ENCODE results near the gene RHOH.

Gene RHOH

DNA sequence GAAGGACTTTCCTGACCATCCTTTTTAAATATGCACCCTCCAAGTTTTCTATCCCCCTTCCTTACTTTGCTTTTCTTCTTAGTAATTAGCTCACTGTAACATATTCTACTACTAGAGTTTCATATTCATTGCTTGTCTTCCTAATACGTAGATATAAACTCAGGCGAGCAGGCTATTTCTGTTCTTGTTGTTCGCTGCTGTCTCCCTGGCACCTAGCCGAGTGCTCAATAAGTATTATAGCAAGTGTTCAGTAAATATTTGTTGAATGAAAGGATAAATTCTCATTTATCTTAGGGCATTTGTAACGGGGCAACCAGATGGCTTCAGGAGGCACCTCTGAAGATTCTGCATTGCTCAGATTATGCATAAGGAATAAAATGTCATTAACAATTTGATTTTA, 6.8 kb upstream of the RHOH start:
- no peak for DNase-seq (ENCODE audit: low read depth)

GRCh38 chr4:40190465-40190864, 6.4 kb upstream of the RHOH start:
- DNase-seq (ENCODE audit: low read depth): no peak

DNA sequence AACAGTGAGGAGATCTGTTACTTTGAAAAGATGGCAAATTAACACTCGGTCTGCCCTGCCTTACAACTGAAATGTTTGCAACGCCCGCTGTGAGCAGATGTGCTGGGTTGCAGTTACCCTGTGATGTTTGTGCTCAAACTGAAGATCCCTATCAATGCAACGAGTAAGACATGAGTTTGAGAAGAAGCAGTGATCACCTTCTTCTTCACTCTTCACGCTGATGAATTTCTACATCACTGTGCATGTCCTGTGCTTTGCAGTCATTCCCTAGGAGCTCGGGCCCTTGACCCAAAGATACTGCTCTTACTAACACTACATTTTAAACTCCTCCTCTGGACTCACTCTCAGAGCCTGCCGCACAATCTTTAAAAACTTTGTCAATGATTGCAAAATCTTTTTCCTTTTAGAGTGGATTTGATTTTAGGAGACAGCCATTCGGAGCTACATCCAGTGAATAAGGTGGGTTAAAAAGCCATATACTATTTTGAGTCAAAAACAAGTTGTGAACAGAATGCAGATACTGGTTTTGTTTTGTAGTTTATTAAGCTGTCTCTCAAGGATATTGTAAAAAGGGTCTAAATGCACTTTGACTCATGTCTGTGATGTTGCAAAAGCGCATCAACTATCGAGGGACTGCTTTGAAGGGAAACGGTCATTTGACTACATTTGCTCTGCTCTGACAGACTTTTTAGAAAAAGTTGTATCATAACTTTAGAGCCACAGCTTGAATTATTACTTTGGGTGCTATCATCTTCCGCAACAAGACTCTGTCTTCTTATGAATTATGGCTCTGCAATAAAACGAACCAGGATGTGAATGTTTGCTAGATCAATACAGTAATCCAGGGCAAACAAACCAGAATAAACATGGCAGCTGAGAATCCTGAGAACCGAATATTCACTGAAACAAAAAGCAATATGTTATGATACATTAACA, 5.7 kb upstream of the RHOH start:
- DNase-seq (ENCODE audit: low read depth): no peak

DNA sequence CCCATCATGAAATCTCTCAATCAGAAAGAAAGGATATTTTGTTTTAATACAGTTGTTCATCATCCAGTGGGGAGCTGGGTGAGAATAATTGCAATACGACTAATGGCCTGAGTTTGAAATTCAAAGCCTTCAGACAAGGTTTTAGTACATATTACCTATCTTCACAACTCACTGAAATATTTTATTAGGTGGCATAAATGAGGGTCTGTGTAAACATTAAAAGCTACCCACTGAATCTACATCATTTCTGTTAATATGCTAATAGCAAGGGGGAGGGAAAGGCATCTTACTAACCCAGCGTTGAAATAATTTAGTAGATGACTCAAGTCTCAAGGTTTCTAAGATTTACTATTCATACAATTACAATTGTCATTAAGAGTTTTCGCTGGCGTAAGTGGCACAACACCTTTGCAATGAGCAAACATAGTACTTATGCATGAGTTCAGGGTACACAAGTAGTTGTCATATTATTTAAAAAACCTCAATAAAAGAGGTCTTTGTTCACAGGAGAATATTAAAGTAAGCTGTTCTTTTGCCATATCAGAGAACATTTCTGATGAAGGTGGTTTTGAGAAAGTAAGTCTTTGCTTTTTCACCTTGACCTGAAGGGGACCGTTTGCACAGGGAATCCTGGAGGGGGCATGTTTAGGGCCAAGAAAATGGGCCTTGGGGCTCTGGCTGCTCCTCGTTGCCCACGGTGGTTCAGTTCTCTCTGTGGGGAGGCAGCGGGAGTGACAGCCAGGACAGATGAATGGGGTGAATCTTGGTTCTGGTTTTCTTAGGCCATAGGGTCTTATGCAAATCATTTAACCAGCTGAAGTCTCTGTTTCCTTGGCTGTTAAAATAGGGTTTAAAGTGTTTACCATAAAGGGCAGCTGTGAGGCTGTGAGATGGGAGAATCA, 4.5 kb upstream of the RHOH start:
- DNase-seq (ENCODE audit: low read depth): no peak

- DNase-seq (ENCODE audit: low read depth): no peak
These were observed 3.7 kb upstream of the RHOH start for GRCh38 chr4:40193016-40193571.

DNA sequence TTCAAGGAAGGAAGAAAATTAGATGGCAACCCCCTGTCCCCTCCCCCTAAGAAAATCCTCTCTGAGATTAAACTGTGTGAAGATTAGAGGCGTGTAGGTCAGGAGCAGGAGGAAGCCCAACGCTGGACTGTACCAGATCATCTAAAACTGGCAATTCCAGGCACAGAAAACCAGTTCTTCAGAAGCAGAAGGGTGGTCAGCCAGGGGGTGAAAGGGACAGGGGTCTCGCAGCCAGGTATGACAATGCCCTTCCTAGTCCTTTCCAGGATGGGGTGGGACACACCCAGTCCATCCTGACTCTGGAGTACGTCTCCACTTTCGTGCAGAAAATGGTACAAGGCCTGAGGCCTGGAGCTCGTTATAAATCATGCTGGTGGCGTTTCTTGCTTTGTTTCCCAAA, 3.3 kb upstream of the RHOH start:
- no peak for DNase-seq (ENCODE audit: low read depth)

- peak; percentile 68 for DNase-seq (ENCODE audit: low read depth)
These were observed 2.1 kb upstream of the RHOH start for GRCh38 chr4:40194602-40195161.

GRCh38 chr4:40195182-40196177, 1.4 kb upstream of the RHOH start:
- no peak for DNase-seq (ENCODE audit: low read depth)

- DNase-seq (ENCODE audit: low read depth): no peak
These were observed 559 bp upstream of the RHOH start for GRCh38 chr4:40196272-40196671.

GRCh38 chr4:40197879-40198689, 1.3 kb downstream of the RHOH start:
- DNase-seq (ENCODE audit: low read depth): no peak

DNA sequence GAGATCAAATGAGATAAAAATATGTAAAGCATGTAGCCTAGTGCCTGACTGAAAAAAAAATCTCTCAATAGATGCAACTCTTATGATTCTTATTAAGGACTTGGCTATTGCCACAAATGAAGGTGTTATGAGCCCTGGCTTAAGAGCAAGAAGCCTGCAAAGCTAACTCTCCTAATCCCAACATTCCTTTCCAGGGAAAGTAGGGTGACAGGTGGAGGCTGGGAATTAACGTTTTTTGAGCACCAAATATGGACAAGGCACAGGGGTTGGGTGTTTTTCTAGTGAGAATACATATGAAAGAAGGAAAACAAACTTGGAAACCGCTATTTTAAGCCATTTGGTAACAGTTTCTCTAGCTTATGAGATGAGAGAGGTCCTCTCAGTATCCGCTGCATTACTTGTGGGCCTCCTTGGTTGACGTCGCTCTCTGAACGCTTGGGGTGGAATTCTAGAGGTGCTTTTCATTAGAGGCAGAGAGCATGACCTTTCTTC, 2.4 kb downstream of the RHOH start:
- DNase-seq (ENCODE audit: low read depth): no peak

DNA sequence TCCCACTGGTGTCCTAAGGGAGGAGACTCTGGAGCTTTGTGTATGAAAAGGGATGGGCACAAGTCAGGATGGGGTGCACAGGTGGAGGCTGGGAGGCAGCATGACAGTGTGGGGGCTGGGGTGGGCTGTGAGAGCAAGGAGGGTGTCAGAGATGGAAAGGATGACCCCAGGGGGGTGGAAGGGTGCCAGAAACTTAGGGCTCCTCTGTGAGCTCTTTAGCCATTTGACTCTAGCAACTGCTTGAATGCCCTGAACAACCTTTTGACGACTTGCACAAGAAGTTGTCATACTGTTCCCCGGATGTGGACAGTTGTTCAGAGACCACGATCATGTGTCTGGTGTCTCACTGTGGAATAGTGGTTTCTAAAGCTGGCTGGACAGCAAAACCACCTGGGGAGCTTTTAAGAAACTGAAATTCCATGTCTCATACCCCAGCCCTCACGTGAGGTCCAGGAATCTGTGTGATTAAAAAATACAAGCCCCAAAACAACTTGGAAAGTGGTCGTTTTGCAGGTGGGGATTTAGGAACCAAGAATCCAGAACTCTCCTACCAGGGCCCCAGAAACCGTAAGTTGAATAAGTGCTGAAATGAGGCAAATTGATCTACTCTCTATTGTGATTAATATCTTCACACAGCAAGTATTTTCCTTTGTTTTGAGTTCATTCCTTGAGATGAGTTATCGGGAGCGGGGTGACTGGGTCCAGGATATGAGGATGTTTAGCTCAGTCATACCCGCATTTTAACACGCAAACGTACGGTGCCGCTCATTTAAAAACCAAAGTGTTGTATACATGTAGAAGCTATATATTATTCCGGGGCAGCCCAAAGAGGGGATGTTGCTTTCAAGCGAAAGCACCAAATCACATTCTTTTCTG, 3.4 kb downstream of the RHOH start:
- no peak for DNase-seq (ENCODE audit: low read depth)

GRCh38 chr4:40200875-40201801, 4.3 kb downstream of the RHOH start:
- DNase-seq (ENCODE audit: low read depth): peak; percentile 62

DNA sequence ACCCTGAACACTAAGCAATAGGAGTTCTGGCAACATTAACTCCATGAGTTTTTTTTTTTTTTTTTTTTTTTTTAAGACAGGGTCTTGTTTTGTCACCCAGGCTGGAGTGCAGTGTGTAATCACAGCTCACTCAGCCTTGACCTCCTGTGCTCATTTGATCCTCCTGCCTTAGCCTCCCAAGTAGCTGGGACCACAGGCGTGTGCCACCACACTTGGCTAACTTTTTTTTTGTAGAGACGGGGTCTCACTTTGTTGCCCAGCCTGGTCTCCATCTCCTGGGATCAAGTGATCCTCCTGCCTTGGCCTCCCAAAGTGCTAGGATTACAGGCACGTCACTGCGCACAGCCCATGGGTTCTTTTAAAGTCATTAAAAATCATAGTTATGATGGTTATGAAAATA, 5.1 kb downstream of the RHOH start:
- no peak for DNase-seq (ENCODE audit: low read depth)

DNA sequence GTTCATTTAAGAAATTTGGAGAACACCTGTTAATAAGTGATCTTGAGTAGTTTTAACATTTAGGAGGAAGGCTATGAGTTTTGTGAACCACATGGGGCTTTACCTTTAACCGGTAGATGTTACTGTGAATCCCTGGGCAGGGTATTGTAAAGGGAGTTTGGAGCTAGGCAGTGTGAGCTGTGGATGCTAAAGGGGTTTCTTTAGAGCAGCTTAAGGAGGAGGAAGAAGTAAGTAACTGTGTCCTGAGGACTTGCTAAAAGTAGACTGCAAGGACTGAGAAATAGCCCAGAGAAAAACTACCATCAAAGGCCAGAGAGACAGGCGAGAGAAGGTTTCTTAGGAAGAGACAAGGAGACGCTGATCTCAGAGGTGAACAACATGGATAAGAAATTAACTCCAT, 5.6 kb downstream of the RHOH start:
- DNase-seq (ENCODE audit: low read depth): no peak

GRCh38 chr4:40204507-40205258, 7.9 kb downstream of the RHOH start:
- DNase-seq (ENCODE audit: low read depth): no peak
